ENCODE results near the gene SLIT1.

DNA sequence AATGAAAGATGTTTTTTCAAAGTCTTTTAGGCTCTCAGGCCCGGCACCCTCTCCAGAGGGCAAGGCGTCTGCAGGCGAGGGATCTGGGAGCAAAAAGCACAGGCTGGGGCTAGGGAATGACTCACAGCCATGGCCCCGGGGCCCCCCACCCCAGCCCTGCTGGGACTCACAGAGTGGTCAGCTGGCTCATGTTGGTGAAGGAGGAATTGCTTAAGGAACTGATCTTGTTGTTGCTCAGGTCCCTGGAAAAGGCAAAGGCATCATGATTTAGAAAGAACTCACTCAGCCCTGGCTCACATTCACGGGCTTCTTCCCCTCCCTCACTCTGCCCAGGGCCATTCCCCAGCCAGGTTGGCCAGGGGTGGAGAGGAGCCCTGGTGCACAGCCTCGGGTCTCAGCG is 151.5 kb downstream of the SLIT1 start:
- TF ChIP-seq, protein P1, sequence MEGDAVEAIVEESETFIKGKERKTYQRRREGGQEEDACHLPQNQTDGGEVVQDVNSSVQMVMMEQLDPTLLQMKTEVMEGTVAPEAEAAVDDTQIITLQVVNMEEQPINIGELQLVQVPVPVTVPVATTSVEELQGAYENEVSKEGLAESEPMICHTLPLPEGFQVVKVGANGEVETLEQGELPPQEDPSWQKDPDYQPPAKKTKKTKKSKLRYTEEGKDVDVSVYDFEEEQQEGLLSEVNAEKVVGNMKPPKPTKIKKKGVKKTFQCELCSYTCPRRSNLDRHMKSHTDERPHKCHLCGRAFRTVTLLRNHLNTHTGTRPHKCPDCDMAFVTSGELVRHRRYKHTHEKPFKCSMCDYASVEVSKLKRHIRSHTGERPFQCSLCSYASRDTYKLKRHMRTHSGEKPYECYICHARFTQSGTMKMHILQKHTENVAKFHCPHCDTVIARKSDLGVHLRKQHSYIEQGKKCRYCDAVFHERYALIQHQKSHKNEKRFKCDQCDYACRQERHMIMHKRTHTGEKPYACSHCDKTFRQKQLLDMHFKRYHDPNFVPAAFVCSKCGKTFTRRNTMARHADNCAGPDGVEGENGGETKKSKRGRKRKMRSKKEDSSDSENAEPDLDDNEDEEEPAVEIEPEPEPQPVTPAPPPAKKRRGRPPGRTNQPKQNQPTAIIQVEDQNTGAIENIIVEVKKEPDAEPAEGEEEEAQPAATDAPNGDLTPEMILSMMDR (IDR thresholded peaks at IDR 0.05): no peak
- TF ChIP-seq POLR2A (IDR thresholded peaks at IDR 0.05): no peak

Measured in lower leg skin (tissue), 3 donors.